ENCODE data around the gene CHRND.

DNA sequence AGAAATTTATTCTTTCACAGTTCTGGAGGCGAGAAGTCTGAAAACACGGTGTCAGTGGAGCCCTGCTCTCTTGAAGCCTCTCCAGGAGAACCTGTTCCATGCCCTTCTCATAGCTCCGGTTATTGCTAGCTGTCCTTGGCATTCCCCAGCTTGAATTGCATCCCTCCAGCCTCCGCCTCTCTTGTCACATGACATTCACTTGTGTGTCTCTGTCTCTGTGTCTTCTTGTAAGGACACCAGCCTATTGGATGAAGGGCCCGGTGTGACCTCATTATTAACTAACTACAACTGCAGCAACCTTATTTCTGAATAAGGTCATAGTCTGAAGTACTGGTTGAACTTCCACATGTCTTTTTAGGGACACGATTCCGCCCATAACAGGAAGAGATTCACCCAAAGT is 10.3 kb upstream of the CHRND start:
- TF ChIP-seq, protein P1, sequence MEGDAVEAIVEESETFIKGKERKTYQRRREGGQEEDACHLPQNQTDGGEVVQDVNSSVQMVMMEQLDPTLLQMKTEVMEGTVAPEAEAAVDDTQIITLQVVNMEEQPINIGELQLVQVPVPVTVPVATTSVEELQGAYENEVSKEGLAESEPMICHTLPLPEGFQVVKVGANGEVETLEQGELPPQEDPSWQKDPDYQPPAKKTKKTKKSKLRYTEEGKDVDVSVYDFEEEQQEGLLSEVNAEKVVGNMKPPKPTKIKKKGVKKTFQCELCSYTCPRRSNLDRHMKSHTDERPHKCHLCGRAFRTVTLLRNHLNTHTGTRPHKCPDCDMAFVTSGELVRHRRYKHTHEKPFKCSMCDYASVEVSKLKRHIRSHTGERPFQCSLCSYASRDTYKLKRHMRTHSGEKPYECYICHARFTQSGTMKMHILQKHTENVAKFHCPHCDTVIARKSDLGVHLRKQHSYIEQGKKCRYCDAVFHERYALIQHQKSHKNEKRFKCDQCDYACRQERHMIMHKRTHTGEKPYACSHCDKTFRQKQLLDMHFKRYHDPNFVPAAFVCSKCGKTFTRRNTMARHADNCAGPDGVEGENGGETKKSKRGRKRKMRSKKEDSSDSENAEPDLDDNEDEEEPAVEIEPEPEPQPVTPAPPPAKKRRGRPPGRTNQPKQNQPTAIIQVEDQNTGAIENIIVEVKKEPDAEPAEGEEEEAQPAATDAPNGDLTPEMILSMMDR (conservative IDR thresholded peaks at IDR 0.05; ENCODE audit: low read depth, low read length): no peak
- TF ChIP-seq NFE2L2 (IDR thresholded peaks at IDR 0.05; ENCODE audit: low read depth, low read length) (no peak), POLR2A (IDR thresholded peaks at IDR 0.05; ENCODE audit: low read depth, low read length) (no peak), CHD1 (IDR thresholded peaks at IDR 0.05; ENCODE audit: low read depth, low read length) (no peak), SMC3 (IDR thresholded peaks at IDR 0.05; ENCODE audit: low read depth, low read length) (no peak), RAD21 (IDR thresholded peaks at IDR 0.05; ENCODE audit: low read length) (no peak), RFX5 (IDR thresholded peaks at IDR 0.05; ENCODE audit: low read depth, low read length) (no peak), MAFK (IDR thresholded peaks at IDR 0.05; ENCODE audit: low read depth, low read length) (no peak), BHLHE40 (IDR thresholded peaks at IDR 0.05; ENCODE audit: low read depth, low read length) (no peak), CEBPB (IDR thresholded peaks at IDR 0.05; ENCODE audit: low read depth, low read length) (no peak)
- TF ChIP-seq, protein P2, sequence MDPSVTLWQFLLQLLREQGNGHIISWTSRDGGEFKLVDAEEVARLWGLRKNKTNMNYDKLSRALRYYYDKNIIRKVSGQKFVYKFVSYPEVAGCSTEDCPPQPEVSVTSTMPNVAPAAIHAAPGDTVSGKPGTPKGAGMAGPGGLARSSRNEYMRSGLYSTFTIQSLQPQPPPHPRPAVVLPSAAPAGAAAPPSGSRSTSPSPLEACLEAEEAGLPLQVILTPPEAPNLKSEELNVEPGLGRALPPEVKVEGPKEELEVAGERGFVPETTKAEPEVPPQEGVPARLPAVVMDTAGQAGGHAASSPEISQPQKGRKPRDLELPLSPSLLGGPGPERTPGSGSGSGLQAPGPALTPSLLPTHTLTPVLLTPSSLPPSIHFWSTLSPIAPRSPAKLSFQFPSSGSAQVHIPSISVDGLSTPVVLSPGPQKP (IDR thresholded peaks at IDR 0.05; ENCODE audit: borderline replicate concordance, low read depth, low read length): no peak
